GM11168 (cell line): ENCODE results near the gene AEBP1.

ENCODE experiments used
- in situ Hi-C: fragments of 300-500 bp; cut with MboI; formaldehyde crosslinking; loops from one replicate; pipeline ENCODE4 v1.12.0; 2022; ENCODE audit warnings: low sequenced_read_pairs; ENCODE audit not compliant: unreplicated experiment

Gene AEBP1

DNA sequence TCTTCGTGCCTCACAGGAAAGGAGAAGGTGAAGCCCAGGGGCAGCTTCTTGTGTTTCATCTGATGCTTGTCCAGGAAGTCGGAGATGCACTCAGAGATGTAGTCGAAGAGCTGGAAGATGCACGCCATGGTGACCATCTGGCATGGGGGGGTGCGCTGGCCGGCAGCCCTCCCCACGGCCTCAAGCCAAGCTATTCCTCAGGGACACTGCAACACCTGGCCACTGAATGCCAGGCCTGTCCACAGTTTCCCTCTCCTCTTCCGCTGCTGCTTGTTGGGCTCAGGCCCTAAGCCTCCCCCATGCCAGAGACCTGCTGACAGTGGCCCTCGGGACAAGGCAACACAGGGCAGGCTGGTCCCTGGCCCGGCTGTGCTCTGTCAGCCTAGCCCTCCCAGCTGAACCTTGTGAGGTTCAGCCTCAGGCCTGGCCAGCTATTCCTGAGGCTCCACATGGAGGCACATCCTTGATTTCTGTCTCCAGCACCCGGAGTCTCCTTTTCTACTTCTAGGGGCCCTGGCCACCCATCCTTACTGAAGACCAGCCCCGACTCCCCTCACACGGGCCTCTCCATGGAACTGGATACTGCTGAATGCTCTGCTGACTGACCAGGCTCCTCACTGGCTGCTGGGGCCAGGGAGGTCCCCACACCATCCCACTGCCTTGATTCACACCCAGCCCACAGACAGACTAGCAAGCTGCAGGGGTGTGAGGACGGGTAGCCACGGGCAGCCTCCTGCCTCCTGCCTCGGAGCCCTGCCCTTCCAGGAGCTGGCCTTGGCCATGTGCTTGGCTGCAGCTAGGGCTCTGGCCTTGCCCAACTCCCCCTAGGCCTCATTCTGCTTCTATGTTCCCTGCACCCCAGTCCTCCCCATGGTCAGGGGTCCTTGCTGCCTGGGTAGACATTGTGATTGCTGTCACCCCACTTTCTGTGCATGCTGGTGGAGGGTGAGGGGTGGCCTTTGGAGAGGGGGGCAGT lies 47.1 kb downstream of the AEBP1 start:
- in situ Hi-C loops, result no loop called here

DNA sequence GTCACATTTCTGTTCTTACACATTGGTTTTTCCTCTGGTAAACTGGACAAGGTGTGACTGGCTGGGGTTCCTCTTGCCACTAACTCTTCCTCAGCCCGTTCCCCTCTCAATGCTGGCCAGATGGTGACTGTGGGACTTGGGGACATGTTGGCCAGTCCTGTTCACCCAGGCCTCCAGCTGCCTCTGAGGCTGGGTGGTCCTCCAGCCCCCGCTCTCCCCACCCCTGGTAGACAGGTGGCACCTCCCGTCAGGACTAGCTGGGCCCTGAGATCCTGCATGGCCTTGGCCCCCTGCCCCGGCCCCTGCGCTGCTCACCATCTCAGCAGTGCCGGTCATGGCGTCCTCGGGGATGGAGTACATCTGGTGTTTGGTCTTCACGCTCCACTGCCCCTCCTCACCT lies 47.8 kb downstream of the AEBP1 start:
- in situ Hi-C loops, result no loop called here

DNA sequence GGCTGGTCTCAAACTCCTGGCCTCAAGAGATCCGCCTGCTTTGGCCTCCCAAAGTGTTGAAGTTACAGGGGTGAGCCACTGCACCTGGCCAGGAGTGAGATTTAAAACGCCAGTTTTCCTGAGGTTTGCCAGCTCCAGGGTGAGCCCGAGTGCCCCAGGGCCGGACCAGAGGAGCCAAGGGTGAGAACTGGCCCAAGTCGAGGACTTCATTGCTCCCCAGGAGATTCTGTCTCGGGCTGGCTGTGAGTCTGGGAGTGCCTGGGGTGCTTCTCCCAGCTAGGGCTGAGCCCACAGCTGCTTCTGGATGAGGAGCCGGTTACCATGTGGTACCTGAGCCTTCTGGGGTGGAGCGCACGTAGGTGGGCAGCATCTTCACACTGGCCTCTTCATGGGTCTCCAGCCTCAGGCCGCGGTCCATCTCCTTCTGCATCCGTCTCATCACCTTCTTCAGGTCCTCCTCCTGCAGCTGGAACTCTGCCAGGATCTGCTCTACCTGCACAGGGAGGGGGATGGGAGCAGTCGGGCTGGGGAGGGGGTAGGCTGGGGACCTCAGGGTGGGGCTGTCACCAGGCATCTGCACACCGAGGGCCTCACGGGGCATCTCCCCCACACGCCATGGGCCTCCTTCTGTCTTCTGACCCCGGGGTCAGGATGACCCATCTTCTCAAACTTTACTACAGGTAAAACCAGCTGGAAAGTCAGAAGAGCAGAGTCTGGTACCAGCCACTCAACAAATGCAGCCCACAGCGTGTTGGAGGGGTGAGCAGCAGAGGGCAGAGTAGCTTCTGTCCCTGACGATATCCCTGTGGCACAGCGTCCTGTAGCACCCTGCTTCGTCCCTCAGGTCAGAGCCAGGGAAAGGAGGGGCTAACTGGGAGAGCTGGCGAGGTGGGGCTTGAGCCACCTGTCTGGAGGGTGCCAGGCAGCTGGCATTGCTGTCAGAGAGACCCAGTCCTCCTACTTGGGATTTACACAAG lies 49.1 kb downstream of the AEBP1 start:
- in situ Hi-C loops, result no loop called here

- in situ Hi-C loops, result no loop called here
Observed at GRCh38 chr7:44153948-44154335, 49.8 kb downstream of the AEBP1 start.

DNA sequence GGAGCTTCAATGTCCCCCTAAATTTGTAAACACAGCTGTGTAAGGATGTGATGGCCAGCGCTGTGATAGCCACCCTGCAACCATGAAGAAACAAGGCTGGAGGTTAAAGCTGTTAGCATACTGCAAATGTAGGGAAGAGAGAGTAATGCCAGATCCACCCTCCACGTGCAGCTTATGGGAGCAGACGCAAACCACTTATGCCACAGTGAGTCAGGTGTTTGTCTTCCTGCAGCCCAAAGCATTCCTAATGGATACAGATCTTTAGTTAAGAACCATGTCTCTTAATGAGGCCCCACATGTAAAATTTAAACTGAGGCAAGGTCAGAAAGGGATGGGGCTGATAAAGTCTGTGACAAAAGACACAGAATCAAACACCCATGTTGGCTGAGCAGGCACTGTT lies 50.6 kb downstream of the AEBP1 start:
- in situ Hi-C loops, result no loop called here

GRCh38 chr7:44155191-44156185 lies 51.3 kb downstream of the AEBP1 start:
- in situ Hi-C loops, result no loop called here

GRCh38 chr7:44156453-44157010 lies 52.4 kb downstream of the AEBP1 start:
- in situ Hi-C loops, result no loop called here

- in situ Hi-C loops, result no loop called here
Observed at GRCh38 chr7:44157116-44158080, 53.3 kb downstream of the AEBP1 start.

GRCh38 chr7:44158096-44158872 lies 54.1 kb downstream of the AEBP1 start:
- in situ Hi-C loops, result no loop called here

- in situ Hi-C loops, result no loop called here
Observed at GRCh38 chr7:44158873-44159631, 54.9 kb downstream of the AEBP1 start.

DNA sequence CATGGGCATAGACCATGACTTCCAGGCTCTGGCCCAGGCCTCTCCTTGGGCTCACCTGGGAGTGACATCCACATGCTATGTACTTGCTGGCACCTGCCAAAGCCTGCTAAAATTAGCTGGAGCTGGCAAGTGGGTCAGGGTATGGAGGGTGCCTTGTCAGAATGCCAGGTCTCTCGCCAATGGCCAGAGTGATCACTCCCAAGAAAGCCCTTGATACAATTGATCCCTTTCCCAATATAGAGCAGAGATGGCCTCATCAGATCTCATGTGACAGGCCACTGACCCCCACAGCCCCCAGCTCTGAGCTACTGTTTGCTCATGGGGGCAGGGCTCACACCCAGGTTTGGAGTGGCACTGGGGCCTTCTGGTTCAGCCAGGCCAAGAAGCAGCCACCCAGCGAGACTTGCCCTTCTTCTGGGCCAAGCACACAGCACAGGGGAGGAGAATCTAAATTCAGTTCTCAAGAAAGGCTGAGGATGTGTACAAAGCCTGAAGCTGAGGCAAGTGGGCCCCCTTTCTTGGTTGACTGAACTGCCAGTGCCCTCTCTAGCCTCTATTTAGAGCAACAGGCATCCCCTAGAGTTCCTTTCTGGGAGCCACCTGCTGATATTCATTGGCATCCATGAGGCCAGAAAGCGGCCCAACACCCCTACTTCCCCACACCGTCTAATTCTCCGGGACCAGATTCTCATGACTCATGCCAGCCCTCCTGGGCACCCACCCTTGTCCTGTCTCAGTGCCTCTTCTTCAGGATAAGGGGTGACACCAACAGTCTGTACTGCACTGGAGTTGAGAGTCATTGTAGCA lies 55.9 kb downstream of the AEBP1 start:
- in situ Hi-C loops, result no loop called here

- in situ Hi-C loops, result no loop called here
Observed at GRCh38 chr7:44161371-44161770, 57.2 kb downstream of the AEBP1 start.

DNA sequence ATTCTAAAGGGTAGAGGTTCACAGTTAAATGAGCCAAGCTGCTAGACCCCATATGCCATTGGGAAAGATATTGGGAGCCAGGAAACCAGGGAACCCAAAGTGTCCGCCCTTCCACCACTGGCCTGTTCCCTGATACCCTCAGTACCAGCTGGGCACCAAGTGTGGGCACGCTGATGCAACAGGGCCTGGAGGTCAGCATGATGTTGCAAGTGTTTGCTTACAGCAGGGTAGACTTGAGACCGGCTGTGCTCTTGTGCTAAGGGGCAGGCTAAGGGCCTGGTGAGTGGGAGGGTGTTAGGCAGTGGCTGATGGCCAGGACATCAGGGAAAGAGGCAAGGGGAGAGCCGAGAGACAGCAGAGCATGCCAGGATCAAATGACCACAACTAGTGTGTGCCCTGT lies 58.0 kb downstream of the AEBP1 start:
- in situ Hi-C loops, result no loop called here

- in situ Hi-C loops, result no loop called here
Observed at GRCh38 chr7:44162785-44163395, 58.7 kb downstream of the AEBP1 start.

- in situ Hi-C loops, result no loop called here
Observed at GRCh38 chr7:44163591-44163990, 59.4 kb downstream of the AEBP1 start.
